ENCODE data around the gene ACP3.

DNA sequence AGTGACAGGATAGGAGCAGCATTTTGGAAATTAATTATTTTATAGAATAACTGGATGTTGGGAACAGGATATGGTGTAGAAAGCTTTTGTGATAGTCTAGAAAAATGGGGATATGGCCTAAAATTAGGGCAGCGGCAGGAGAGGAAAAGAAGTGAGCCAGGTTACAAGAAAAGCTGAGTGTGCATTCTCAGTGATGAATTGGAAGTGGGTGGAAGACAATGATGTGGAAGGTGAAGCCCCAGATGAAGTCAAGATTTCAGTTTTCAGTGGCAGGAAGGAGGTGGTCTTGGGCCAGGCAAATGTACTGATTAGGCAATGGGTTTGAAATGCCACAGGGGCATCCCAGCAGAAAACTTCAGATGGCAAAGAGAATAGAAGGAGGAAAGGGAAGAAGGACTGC is 33.6 kb downstream of the ACP3 start:
- TF ChIP-seq YY1 (IDR thresholded peaks at IDR 0.05; ENCODE audit: insufficient read depth, insufficient read length) (no peak), ZNF274 (IDR thresholded peaks at IDR 0.05; ENCODE audit: low read depth, low read length) (no peak)
